Prostate gland (tissue), 2 donors: Measurements from ENCODE around the gene USP21. TPM values are rescaled to one million over a fixed set of nuclear protein-coding genes. Genes with fewer than 3 reads are reported as not detected.

Source experiments
- DNase-seq: peaks from one replicate; pipeline ENCODE4 v3.0.0-alpha.2; 2019; ENCODE audit warnings: low spot score
- H3K27ac ChIP-seq, 2 donors: fragments of 200-600 bp; sonication (generic); 2 replicates each; pipeline ENCODE4 v1.5.1; 2017 to 2019
- H3K27me3 ChIP-seq: fragments of 200-600 bp; sonication (generic); replicated peaks from 2 replicates; pipeline ENCODE4 v1.5.1; 2019; ENCODE audit not compliant: insufficient read depth
- H3K36me3 ChIP-seq, 2 donors: fragments of 200-600 bp; sonication (generic); 1 replicate in 1 of 2; 2 replicates in 1 of 2; pipeline versions ENCODE4 v1.5.1 to v1.8.1; 2017 to 2019
- H3K4me1 ChIP-seq: fragments of 200-600 bp; sonication (generic); replicated peaks from 2 replicates; pipeline ENCODE4 v1.5.1; 2019
- H3K4me3 ChIP-seq, 2 donors: fragments of 200-600 bp; sonication (generic); 2 replicates each; pipeline ENCODE4 v1.5.1; 2017 to 2019
- H3K9me3 ChIP-seq: fragments of 200-600 bp; sonication (generic); 2 replicates; pipeline ENCODE4 v1.5.1; 2017
- POLR2A ChIP-seq: fragments of 450-650 bp; IDR thresholded peaks from one replicate; pipeline ENCODE4 v1.6.1; 2016; ENCODE audit warnings: antibody characterized with exemption, mild to moderate bottlenecking
- POLR2AphosphoS5 ChIP-seq: sonication (generic); formaldehyde crosslinking; IDR thresholded peaks from one replicate; pipeline ENCODE4 v1.6.1; 2017; ENCODE audit warnings: antibody characterized with exemption
- WGBS: methylation state at CpG from one replicate; pipeline ENCODE4 v1.1.5; 2018; 5-methylcytosine and 5-hydroxymethylcytosine counted together
- intact Hi-C: fragments of 100-400 bp; cut with DNase I; formaldehyde crosslinking; loops from one replicate; pipeline ENCODE4 v1.14.2; 2022
- total RNA-seq, 2 donors: library from RNA; depleted of rRNA; stranded (reverse); fragments of >200 nt; gene quantifications; one replicate each; pipeline ENCODE4 v1.1.0, GENCODE V29; 2016
- TF ChIP-seq, protein P1 (sequence below), 4 experiments: fragments of 200-600 bp in 2 of 4; fragments of 450-650 bp in 2 of 4; sonication (generic) in 2 of 4; IDR thresholded peaks; 1 replicate in 3 of 4; 2 replicates in 1 of 4; pipeline ENCODE4 v1.5.1; 2016 to 2019; ENCODE audit warnings: antibody characterized with exemption in 4 of 4, mild to moderate bottlenecking in 2 of 4, moderate library complexity in 2 of 4

The USP21 gene
- total RNA-seq, 2 donors from 2014 or later, result 28.1 to 32.1 TPM

DNA sequence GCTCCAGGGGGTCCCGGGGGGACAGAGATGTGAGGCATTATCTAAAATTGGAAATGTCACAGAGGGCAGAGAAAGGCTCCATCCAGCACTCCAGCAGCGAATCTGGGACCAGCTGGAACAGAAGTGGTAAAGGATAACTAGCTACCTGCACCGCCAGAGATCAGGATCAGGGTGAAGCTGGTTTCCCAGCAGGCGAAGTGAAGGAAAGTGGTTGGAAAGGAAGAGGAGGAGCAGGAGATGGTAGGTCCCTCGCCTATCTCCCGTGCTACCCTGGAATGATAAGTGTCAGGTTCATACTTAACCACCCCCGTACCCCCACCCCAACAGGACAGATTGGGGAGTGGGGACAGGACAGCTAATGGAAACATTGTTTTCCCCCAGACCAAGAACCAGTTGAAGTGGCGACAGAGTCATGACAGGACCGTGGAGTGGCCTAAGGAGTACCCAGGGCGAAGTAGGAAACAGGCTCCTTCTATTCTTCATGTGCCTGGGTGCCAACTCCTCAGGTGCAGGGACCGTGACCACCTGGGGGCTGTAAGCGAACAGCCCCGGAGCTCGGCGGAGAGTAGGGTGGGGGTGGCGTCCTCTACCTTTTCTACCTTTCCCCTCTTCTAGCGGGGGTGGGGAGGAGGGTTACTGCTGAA, 17.3 kb downstream of the USP21 start:
- Histone ChIP-seq H3K27ac (peak overlapping the region; percentile 84 to 87), H3K9me3 (no peaks in the 10 kb centered on the region), H3K27me3 (no peaks in the 10 kb centered on the region), H3K36me3 (peaks cover 0 to 5% of the 10 kb centered on the region in 2 donors), H3K4me1 (no peaks in the 10 kb centered on the region), H3K4me3 (peak overlapping the region; percentile 75 to 77)
- intact Hi-C loops, result no loop called here
- DNase-seq, result no peak
- TF ChIP-seq POLR2AphosphoS5 (no peak), POLR2A (no peak)
- TF ChIP-seq, protein P1, sequence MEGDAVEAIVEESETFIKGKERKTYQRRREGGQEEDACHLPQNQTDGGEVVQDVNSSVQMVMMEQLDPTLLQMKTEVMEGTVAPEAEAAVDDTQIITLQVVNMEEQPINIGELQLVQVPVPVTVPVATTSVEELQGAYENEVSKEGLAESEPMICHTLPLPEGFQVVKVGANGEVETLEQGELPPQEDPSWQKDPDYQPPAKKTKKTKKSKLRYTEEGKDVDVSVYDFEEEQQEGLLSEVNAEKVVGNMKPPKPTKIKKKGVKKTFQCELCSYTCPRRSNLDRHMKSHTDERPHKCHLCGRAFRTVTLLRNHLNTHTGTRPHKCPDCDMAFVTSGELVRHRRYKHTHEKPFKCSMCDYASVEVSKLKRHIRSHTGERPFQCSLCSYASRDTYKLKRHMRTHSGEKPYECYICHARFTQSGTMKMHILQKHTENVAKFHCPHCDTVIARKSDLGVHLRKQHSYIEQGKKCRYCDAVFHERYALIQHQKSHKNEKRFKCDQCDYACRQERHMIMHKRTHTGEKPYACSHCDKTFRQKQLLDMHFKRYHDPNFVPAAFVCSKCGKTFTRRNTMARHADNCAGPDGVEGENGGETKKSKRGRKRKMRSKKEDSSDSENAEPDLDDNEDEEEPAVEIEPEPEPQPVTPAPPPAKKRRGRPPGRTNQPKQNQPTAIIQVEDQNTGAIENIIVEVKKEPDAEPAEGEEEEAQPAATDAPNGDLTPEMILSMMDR (IDR thresholded peaks at IDR 0.05), result no peak
- WGBS, result 14% methylated on average over 17 of the region's 17 CpGs

DNA sequence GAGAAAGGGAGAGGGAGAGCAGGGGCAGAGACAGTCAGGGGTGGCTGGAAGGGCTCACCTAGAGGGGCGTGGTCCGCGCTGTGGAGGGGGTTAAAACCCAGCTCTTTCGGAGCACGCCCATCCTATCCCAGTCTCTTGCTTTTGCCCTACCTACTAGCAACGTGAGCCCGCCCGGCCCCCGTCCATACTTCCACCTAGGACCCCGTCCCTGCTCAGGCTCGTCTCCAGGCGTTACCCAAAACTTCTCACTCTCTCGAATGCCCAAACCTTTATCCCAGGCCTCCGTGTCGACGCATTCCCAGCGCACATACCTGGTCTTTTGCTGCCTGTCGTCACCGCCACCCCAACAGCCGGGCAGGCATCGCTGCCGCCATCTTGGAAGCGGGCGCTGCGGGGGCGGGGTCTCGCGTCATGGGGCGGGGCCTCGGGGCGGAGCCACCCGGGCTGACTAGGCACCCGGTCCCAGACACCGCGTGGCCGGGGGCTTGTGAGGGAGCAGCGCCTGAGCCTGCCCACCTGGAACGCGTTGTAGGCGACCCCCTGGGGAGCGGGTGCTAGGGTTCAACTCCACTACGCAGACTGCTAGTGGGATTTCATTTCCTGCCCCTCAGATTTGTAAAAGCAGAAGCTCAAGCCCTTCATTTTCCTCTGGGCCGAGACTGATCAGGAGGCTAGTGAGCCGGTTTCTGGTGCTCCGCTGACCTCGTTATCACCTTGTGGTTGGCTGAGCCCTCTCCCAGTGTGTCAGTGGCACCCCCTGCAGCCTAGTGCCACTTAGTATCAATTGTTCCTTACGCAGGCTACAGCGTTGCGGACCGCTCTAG, 18.0 kb downstream of the USP21 start, which contains the start of gene B4GALT3:
Gene B4GALT3, minus strand, starts transcription at position 396 of the 824 bp plus-strand sequence. CDS start 1,447 bp downstream, outside the sequence.
- TF ChIP-seq POLR2A (peak; percentile 70), POLR2AphosphoS5 (peak; percentile 89)
- TF ChIP-seq, protein P1 (IDR thresholded peaks at IDR 0.05), result no peak
- Histone ChIP-seq H3K36me3 (no peaks in the 10 kb centered on the region), H3K9me3 (no peaks in the 10 kb centered on the region), H3K27ac (peak within 1 kb of the TSS; percentile 84 to 87), H3K4me3 (peak within 1 kb of the TSS; percentile 75 to 77), H3K27me3 (no peaks in the 10 kb centered on the region), H3K4me1 (no peaks in the 10 kb centered on the region)
- intact Hi-C loops, result no loop called here
- peak; percentile 84 for DNase-seq
- WGBS, result 3% methylated on average over 28 of the region's 50 CpGs

DNA sequence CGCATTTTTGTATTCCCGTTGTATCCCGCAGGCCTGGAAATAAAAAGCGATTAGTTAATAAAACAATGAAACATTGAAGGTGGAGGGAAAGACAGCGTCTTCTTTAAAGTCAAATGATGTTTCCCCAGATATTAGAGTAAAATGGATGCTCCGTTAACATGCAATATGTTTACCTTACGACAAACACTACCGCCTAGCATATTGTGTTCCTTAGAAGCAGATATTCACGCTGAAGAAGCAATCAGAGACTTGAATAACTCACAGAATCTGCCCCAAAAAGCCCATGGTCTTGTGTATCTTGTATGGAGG, 18.6 kb downstream of the USP21 start:
- Histone ChIP-seq H3K27ac (peak overlapping the region; percentile 84 to 87), H3K4me1 (no peaks in the 10 kb centered on the region), H3K36me3 (no peaks in the 10 kb centered on the region), H3K27me3 (no peaks in the 10 kb centered on the region), H3K9me3 (no peaks in the 10 kb centered on the region), H3K4me3 (peak overlapping the region; percentile 75 to 77)
- no peak for TF ChIP-seq POLR2AphosphoS5
- TF ChIP-seq, protein P1 (IDR thresholded peaks at IDR 0.05), result no peak
- TF ChIP-seq POLR2A, result no peak
- no peak for DNase-seq
- WGBS, result 33% methylated on average over 9 of the region's 9 CpGs
- intact Hi-C loops, result no loop called here

DNA sequence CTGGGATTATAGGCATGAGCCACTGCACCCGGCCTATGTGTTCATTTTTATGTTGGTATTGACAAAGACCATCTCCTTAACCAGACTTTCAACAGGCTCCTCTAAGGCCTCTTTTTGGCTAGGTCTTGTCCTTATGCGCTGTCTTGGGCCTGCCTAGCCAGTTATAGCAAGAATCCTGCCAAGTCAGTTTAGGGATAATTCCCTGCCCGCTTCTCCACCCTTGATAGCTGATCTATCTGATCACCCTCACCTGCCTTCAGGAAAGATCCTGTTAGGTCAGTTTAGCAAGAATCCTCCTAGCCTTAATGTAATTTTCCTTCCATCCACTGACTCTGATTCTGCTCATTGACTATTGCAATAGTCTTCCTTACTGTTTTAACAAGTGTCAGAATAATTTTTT, 20.4 kb downstream of the USP21 start:
- H3K4me3 ChIP-seq, result no peak overlapping the region
- intact Hi-C loops, result no loop called here
- no peaks in the 10 kb centered on the region for H3K27me3 ChIP-seq
- no peak for DNase-seq
- no peaks in the 10 kb centered on the region for H3K9me3 ChIP-seq
- H3K27ac ChIP-seq, result no peak overlapping the region
- no peaks in the 10 kb centered on the region for H3K36me3 ChIP-seq
- TF ChIP-seq, protein P1 (IDR thresholded peaks at IDR 0.05), result no peak
- no peak for TF ChIP-seq POLR2A
- TF ChIP-seq POLR2AphosphoS5, result no peak
- 65% methylated on average over 3 of the region's 3 CpGs for WGBS
- no peaks in the 10 kb centered on the region for H3K4me1 ChIP-seq

DNA sequence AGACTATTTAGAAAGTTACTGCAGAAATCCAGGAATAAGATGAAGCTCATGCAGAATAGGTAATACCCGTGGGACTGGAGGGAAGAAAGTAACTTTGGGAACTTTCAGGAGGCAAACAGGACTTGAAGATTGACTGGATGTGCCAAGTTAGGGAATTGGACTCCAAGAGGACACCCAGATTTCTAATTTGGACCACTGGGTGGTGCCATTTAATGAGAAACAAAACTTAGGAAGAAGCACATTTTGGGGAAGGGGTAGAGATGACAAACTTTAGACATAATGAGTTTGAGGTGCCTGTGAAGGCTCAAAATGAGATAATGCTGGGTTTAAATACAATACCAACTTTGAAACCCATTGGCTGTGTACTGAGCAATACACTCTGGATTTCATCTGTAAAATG, 21.3 kb downstream of the USP21 start:
- Histone ChIP-seq H3K4me1 (no peaks in the 10 kb centered on the region), H3K27ac (no peak overlapping the region), H3K36me3 (no peaks in the 10 kb centered on the region), H3K4me3 (no peak overlapping the region), H3K9me3 (no peaks in the 10 kb centered on the region), H3K27me3 (no peaks in the 10 kb centered on the region)
- no peak for DNase-seq
- 68% methylated on average over 1 of the region's 1 CpG for WGBS
- no peak for TF ChIP-seq POLR2AphosphoS5
- TF ChIP-seq, protein P1 (IDR thresholded peaks at IDR 0.05), result peak in 1 of 4 experiments; percentile 12
- intact Hi-C loops, result no loop called here
